NCI-H187 treated with DMSO at 0.1 percent for 48 hours (cell line): ENCODE results near the gene UBQLN4.
"Not testable (repeated sequence)": the region's sequence is repeated elsewhere in the genome, so short reads cannot be mapped to it uniquely, and the experiment has no call there.

ENCODE experiments used
- DNase-seq: peaks from one replicate; lab custom pipeline; 2025; lab: John Stamatoyannopoulos, UW

UBQLN4 gene

GRCh38 chr1:156081180-156081916, 27.8 kb upstream of the UBQLN4 start:
- DNase-seq, result no peak

GRCh38 chr1:156080863-156081179, 27.2 kb upstream of the UBQLN4 start:
- DNase-seq, result no peak

- DNase-seq, result no peak
Observed at GRCh38 chr1:156080241-156080862, 26.8 kb upstream of the UBQLN4 start.

- no peak for DNase-seq
Observed at GRCh38 chr1:156079762-156080161, 26.2 kb upstream of the UBQLN4 start.

GRCh38 chr1:156078728-156079127, 25.1 kb upstream of the UBQLN4 start:
- DNase-seq, result no peak

GRCh38 chr1:156077430-156077760, 23.8 kb upstream of the UBQLN4 start:
- DNase-seq, result no peak

GRCh38 chr1:156076609-156077429, 23.2 kb upstream of the UBQLN4 start:
- DNase-seq, result no peak

- DNase-seq, result no peak
Observed at GRCh38 chr1:156075775-156076204, 22.2 kb upstream of the UBQLN4 start.

- DNase-seq, result no peak
Observed at GRCh38 chr1:156075162-156075561, 21.6 kb upstream of the UBQLN4 start.

GRCh38 chr1:156074661-156075060, 21.1 kb upstream of the UBQLN4 start:
- no peak for DNase-seq

GRCh38 chr1:156073740-156074139, 20.1 kb upstream of the UBQLN4 start:
- no peak for DNase-seq

- DNase-seq, result no peak
Observed at GRCh38 chr1:156073110-156073687, 19.6 kb upstream of the UBQLN4 start.

- no peak for DNase-seq
Observed at GRCh38 chr1:156072251-156072650, 18.7 kb upstream of the UBQLN4 start.

- DNase-seq, result not testable (repeated sequence)
Observed at GRCh38 chr1:156071332-156071816, 17.8 kb upstream of the UBQLN4 start.

GRCh38 chr1:156070548-156070947, 16.9 kb upstream of the UBQLN4 start:
- no peak for DNase-seq

- DNase-seq, result no peak
Observed at GRCh38 chr1:156069490-156070455, 16.2 kb upstream of the UBQLN4 start.

- DNase-seq, result no peak
Observed at GRCh38 chr1:156067262-156067661, 13.7 kb upstream of the UBQLN4 start.

- no peak for DNase-seq
Observed at GRCh38 chr1:156065871-156066270, 12.3 kb upstream of the UBQLN4 start.

GRCh38 chr1:156065212-156065611, 11.6 kb upstream of the UBQLN4 start:
- no peak for DNase-seq

- DNase-seq, result no peak
Observed at GRCh38 chr1:156064615-156065014, 11.0 kb upstream of the UBQLN4 start.

- DNase-seq, result no peak
Observed at GRCh38 chr1:156063997-156064285, 10.3 kb upstream of the UBQLN4 start.

GRCh38 chr1:156062189-156062588, 8.6 kb upstream of the UBQLN4 start:
- DNase-seq, result no peak
